ENCODE data around the gene EMILIN2.

Gene EMILIN2

GRCh38 chr18:2814928-2815327, 31.9 kb upstream of the EMILIN2 start:
- no peak for DNase-seq (ENCODE audit: low read depth in 2 of 2)
- no peak for TF ChIP-seq CTCF (IDR thresholded peaks at IDR 0.05; ENCODE audit: low read depth, low read length)

GRCh38 chr18:2818281-2818680, 28.5 kb upstream of the EMILIN2 start:
- DNase-seq (ENCODE audit: low read depth in 2 of 2), result no peak
- H3K4me3 ChIP-seq (replicated peaks in 1 of 2; ENCODE audit: low read depth in 2 of 2, low read length in 2 of 2), result no peak overlapping the region
- no peak for TF ChIP-seq CTCF (IDR thresholded peaks at IDR 0.05; ENCODE audit: low read depth, low read length)

More at GRCh38 chr18:2814928-2815327, 31.9 kb upstream of the EMILIN2 start:
- H3K4me3 ChIP-seq (replicated peaks in 1 of 2; ENCODE audit: low read depth in 2 of 2, low read length in 2 of 2), result no peak overlapping the region

GRCh38 chr18:2821695-2822094, 25.1 kb upstream of the EMILIN2 start:
- H3K4me3 ChIP-seq (replicated peaks in 1 of 2; ENCODE audit: low read depth in 2 of 2, low read length in 2 of 2), result no peak overlapping the region
- DNase-seq (ENCODE audit: low read depth in 2 of 2), result no peak
- no peak for TF ChIP-seq CTCF (IDR thresholded peaks at IDR 0.05; ENCODE audit: low read depth, low read length)

- no peak for TF ChIP-seq CTCF (IDR thresholded peaks at IDR 0.05; ENCODE audit: low read depth, low read length)
- no peak overlapping the region for H3K4me3 ChIP-seq (replicated peaks in 1 of 2; ENCODE audit: low read depth in 2 of 2, low read length in 2 of 2)
- no peak for DNase-seq (ENCODE audit: low read depth in 2 of 2)
Observed at GRCh38 chr18:2822213-2822921, 24.4 kb upstream of the EMILIN2 start.

- TF ChIP-seq CTCF (IDR thresholded peaks at IDR 0.05; ENCODE audit: low read depth, low read length), result no peak
- H3K4me3 ChIP-seq (replicated peaks in 1 of 2; ENCODE audit: low read depth in 2 of 2, low read length in 2 of 2), result no peak overlapping the region
- no peak for DNase-seq (ENCODE audit: low read depth in 2 of 2)
Observed at GRCh38 chr18:2823202-2823601, 23.6 kb upstream of the EMILIN2 start.

- TF ChIP-seq CTCF (IDR thresholded peaks at IDR 0.05; ENCODE audit: low read depth, low read length), result no peak
- no peak overlapping the region for H3K4me3 ChIP-seq (replicated peaks in 1 of 2; ENCODE audit: low read depth in 2 of 2, low read length in 2 of 2)
- no peak for DNase-seq (ENCODE audit: low read depth in 2 of 2)
Observed at GRCh38 chr18:2823966-2824365, 22.8 kb upstream of the EMILIN2 start.

- no peak for DNase-seq (ENCODE audit: low read depth in 2 of 2)
- TF ChIP-seq CTCF (IDR thresholded peaks at IDR 0.05; ENCODE audit: low read depth, low read length), result no peak
- H3K4me3 ChIP-seq (replicated peaks in 1 of 2; ENCODE audit: low read depth in 2 of 2, low read length in 2 of 2), result no peak overlapping the region
Observed at GRCh38 chr18:2824865-2825264, 21.9 kb upstream of the EMILIN2 start.
